ENCODE data around the gene PCP2.

Gene PCP2

GRCh38 chr19:7633698-7634097, at the start of gene PCP2:
TSS of gene PCP2 (minus strand) at chr19:7633719. CDS start at chr19:7633457, 262 bp downstream.
- DNase-seq, result no peak

DNA sequence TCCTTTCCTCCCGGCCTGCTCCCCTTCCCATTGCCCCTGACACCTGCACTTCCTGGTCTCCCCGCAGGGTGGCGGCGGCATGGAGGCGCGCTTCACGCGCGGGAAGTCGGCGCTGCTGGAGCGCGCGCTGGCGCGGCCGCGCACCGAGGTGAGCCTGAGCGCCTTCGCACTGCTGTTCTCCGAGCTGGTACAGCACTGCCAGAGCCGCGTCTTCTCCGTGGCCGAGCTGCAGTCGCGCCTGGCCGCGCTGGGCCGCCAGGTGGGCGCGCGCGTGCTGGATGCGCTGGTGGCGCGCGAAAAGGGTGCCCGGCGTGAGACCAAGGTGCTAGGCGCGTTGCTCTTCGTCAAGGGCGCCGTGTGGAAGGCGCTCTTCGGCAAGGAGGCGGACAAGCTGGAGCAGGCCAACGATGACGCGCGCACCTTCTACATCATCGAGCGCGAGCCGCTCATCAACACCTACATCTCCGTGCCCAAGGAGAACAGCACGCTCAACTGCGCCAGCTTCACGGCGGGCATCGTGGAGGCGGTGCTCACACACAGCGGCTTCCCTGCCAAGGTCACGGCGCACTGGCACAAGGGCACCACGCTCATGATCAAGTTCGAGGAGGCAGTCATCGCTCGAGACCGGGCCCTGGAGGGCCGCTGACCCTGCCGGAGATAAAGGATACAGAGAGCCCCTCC, 48.8 kb upstream of the PCP2 start:
- no peak for DNase-seq

- peak; percentile 82 to 85 for DNase-seq
Observed at GRCh38 chr19:7681340-7682174, 48.0 kb upstream of the PCP2 start.

- DNase-seq, result peak; percentile 76 to 80
Observed at GRCh38 chr19:7680606-7681339, 47.3 kb upstream of the PCP2 start, which contains the start of gene TRAPPC5. TSS of gene TRAPPC5 (plus strand) at chr19:7680833. CDS start at chr19:7682254, 1,421 bp downstream.

GRCh38 chr19:7679771-7680605, 46.5 kb upstream of the PCP2 start:
- no peak for DNase-seq

- DNase-seq, result peak; percentile 69 to 76
Observed at GRCh38 chr19:7678971-7679751, 45.6 kb upstream of the PCP2 start.

DNA sequence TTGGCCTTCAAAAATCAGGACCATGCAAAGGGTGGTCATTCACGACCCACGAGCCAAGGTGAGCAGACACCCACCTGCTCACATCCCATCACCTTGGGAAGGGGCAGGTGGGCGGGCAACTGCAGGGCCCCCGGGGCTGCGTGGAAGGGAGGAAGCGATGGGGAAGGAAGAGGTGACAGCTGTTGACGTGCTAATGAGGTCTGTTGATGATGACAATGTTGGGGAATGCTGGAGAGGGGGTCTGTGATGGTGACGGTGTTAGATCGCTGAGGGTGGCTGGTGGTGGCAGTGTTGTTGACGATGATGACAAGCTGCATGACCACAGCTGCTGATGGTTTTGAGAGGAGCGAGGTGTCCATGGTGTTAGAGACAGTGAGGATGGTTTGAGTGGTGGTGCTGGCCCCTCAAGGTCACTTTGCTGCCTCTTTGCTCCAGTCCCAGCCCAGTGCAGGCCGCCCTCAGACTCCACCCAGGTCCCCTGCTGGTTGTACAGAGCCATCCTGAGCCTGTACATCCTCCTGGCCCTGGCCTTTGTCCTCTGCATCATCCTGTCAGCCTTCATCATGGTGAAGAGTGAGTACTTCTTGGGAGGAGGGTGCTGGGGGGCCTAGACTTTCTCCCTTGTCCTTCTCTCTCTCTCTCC, 44.3 kb upstream of the PCP2 start:
- no peak for DNase-seq

GRCh38 chr19:7676854-7677253, 43.3 kb upstream of the PCP2 start, which contains the start of gene MCEMP1:
TSS of gene MCEMP1 (plus strand) at chr19:7677090. CDS start at chr19:7677121, 31 bp downstream.
- DNase-seq, result no peak

GRCh38 chr19:7676376-7676775, 42.9 kb upstream of the PCP2 start:
- no peak for DNase-seq

- no peak for DNase-seq
Observed at GRCh38 chr19:7674010-7675005, 40.8 kb upstream of the PCP2 start.

DNA sequence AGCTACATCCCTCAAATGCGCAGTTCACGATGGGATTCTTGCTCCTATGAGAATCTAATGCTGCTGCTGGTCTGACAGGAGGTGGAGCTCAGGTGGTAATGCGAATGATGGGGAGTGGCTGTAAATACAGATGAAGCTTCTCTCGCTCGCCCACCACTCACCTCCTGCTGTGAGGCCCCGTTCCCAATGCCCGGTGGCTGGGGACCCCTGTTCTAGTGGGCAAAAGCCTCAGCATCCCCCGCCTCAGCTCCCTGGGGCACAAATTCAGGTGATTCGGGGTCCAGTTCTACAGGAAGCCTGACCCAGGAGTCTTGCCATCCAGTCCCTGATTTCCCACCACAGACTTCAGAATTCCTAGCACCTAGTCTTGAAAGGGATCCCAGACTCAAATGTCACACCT, 39.0 kb upstream of the PCP2 start:
- no peak for DNase-seq

DNA sequence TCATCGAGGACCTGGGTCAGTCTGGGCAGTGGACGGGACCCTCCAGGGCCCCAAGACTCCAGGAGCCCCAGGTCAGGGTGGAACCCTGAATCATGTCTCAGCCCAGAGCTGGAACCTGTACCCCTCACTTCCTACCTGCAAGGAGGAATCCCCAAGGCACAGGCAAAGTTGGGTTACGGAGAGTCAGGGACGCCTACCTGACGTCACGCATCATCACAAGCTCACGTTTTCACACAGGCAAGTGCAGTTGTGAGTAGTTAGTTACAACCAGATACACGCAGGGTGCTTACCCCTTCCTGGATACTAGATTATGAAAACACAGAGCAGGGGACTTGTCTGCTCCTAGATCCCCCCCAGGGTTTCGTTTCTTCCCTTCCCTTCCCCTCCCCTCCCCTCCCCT, 37.3 kb upstream of the PCP2 start:
- no peak for DNase-seq

GRCh38 chr19:7670150-7670783, 36.7 kb upstream of the PCP2 start:
- peak in 1 of 2 experiments; percentile 10 for DNase-seq

- DNase-seq, result no peak
Observed at GRCh38 chr19:7669641-7670040, 36.1 kb upstream of the PCP2 start.

DNA sequence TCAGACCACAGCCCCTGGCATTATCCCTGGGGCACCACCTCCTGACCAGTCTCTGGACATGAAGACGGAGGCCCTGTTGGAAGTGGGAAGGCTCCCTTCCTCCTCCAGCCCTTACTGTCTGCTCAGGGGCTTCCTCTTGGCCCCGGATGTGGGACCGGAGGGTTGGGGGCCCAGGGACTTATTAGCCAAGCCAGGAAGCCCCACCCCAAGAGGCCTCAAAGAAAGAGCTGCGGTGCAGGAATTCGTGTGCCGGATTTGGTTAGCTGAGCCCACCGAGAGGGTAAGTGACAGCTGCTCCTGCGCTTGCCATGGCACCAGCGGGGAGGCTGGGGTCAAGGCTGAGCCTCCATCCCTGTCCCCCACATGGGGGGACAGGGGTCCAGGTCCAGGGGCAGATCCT, 35.3 kb upstream of the PCP2 start, which contains the start of gene RETN:
Gene RETN (plus strand): TSS at position 208 of the 400 bp plus-strand sequence. CDS start 278 bp downstream, outside the sequence.
- DNase-seq, result no peak

DNA sequence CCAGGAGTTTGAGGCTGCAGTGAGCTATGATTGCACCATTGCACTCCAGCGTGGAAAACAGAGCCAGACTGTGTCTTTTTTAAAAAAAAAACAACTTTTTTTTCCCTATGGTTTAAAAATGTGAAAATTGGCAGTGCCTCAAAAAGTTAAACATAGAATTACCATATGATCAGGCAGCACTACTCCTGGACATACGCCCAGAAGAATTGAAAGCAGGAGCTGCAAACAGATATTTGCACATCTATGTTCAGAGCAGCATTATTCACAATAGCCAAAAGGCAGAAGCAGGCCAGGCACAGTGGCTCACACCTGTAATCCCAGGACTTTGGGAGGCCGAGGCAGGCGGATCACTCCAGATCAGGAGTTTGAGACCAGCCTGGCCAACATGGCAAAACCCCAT, 31.6 kb upstream of the PCP2 start:
- DNase-seq, result no peak

GRCh38 chr19:7663706-7664105, 30.2 kb upstream of the PCP2 start:
- DNase-seq, result no peak

DNA sequence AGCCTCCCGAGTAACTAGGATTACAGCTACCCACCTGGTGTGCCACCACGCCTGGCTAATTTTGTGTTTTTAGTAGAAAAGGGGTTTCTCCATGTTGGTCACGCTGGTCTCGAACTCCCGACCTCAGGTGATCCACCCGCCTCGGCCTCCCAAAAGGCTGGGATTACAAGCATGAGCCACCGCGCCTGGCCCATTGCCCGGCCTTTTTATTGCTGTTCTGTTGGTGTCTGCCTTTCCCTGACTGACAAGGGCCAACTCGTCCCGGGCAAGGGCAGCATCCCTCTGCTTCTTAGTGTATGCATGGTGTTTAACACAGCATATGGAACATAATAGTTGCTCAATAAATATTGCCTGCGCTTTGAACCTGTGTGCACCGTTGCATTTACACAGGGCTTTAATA, 29.1 kb upstream of the PCP2 start:
- no peak for DNase-seq
